ENCODE data around the gene OR6F1. TPM values are rescaled to one million over a fixed set of nuclear protein-coding genes. Genes with fewer than 3 reads are reported as not detected.

OR6F1 gene
- total and polyA plus RNA-seq, 9 donors, result not detected

Other genes starting within 250 kb of the OR6F1 start
- 0.09 TPM for gene OR2C3, start 180.2 kb downstream of the OR6F1 start, total RNA-seq
- gene OR2C3, start 180.2 kb downstream of the OR6F1 start, polyA plus RNA-seq (ENCODE audit: insufficient read depth in 1 of 8, insufficient read length in 8 of 8, low replicate concordance in 1 of 8), result under 1 TPM; 0.07 to 0.53 (median 0.22) TPM
- 0.09 TPM for gene GCSAML, start 167.5 kb downstream of the OR6F1 start, total RNA-seq
- gene GCSAML, start 167.5 kb downstream of the OR6F1 start, polyA plus RNA-seq (ENCODE audit: insufficient read depth in 1 of 8, insufficient read length in 8 of 8, low replicate concordance in 1 of 8), result under 1 TPM; 0.05 to 0.25 (median 0.12) TPM
- gene OR2G2, start 128.3 kb downstream of the OR6F1 start, total RNA-seq, result not detected
- gene OR2G2, start 128.3 kb downstream of the OR6F1 start, polyA plus RNA-seq (ENCODE audit: insufficient read depth in 1 of 8, insufficient read length in 8 of 8, low replicate concordance in 1 of 8), result not detected
- not detected for gene OR2G3, start 111.1 kb downstream of the OR6F1 start, total RNA-seq
- gene OR2G3, start 111.1 kb downstream of the OR6F1 start, polyA plus RNA-seq (ENCODE audit: insufficient read depth in 1 of 8, insufficient read length in 8 of 8, low replicate concordance in 1 of 8), result not detected
- not detected for gene OR13G1, start 36.9 kb downstream of the OR6F1 start, total RNA-seq
- under 1 TPM in 1 of 8 donors, not detected in 7; 0.08 TPM for gene OR13G1, start 36.9 kb downstream of the OR6F1 start, polyA plus RNA-seq (ENCODE audit: insufficient read depth in 1 of 8, insufficient read length in 8 of 8, low replicate concordance in 1 of 8)
- not detected for gene OR14K1, start 22.0 kb upstream of the OR6F1 start, total RNA-seq
- gene OR14K1, start 22.0 kb upstream of the OR6F1 start, polyA plus RNA-seq (ENCODE audit: insufficient read depth in 1 of 8, insufficient read length in 8 of 8, low replicate concordance in 1 of 8), result not detected
- not detected for gene OR14A2, start 31.5 kb upstream of the OR6F1 start, total RNA-seq
- not detected for gene OR14A2, start 31.5 kb upstream of the OR6F1 start, polyA plus RNA-seq (ENCODE audit: insufficient read depth in 1 of 8, insufficient read length in 8 of 8, low replicate concordance in 1 of 8)
- not detected for gene OR1C1, start 43.9 kb upstream of the OR6F1 start, total RNA-seq
- gene OR1C1, start 43.9 kb upstream of the OR6F1 start, polyA plus RNA-seq (ENCODE audit: insufficient read depth in 1 of 8, insufficient read length in 8 of 8, low replicate concordance in 1 of 8), result not detected
- not detected for gene OR14A16, start 107.5 kb upstream of the OR6F1 start, total RNA-seq
- not detected for gene OR14A16, start 107.5 kb upstream of the OR6F1 start, polyA plus RNA-seq (ENCODE audit: insufficient read depth in 1 of 8, insufficient read length in 8 of 8, low replicate concordance in 1 of 8)
- not detected for gene OR11L1, start 125.2 kb upstream of the OR6F1 start, total RNA-seq
- gene OR11L1, start 125.2 kb upstream of the OR6F1 start, polyA plus RNA-seq (ENCODE audit: insufficient read depth in 1 of 8, insufficient read length in 8 of 8, low replicate concordance in 1 of 8), result not detected
- gene TRIM58, start 140.5 kb upstream of the OR6F1 start, total RNA-seq, result 1.6 TPM
- gene TRIM58, start 140.5 kb upstream of the OR6F1 start, polyA plus RNA-seq (ENCODE audit: insufficient read depth in 1 of 8, insufficient read length in 8 of 8, low replicate concordance in 1 of 8), result 1 to 10 TPM; 1.4 to 6.4 (median 3.6) TPM
- gene OR2W3, start 178.9 kb upstream of the OR6F1 start, total RNA-seq, result 0.27 TPM
- gene OR2W3, start 178.9 kb upstream of the OR6F1 start, polyA plus RNA-seq (ENCODE audit: insufficient read depth in 1 of 8, insufficient read length in 8 of 8, low replicate concordance in 1 of 8), result 1 to 10 TPM in 4 of 8 donors, under 1 TPM in 4; 0.68 to 1.5 (median 1.0) TPM
- not detected for gene OR2T8, start 203.6 kb upstream of the OR6F1 start, total RNA-seq
- under 1 TPM in 3 of 8 donors, not detected in 5; 0.12 to 0.27 (median 0.14) TPM for gene OR2T8, start 203.6 kb upstream of the OR6F1 start, polyA plus RNA-seq (ENCODE audit: insufficient read depth in 1 of 8, insufficient read length in 8 of 8, low replicate concordance in 1 of 8)
- gene OR2AJ1, start 208.2 kb upstream of the OR6F1 start, total RNA-seq, result not detected
- not detected for gene OR2AJ1, start 208.2 kb upstream of the OR6F1 start, polyA plus RNA-seq (ENCODE audit: insufficient read depth in 1 of 8, insufficient read length in 8 of 8, low replicate concordance in 1 of 8)
- gene OR2L8, start 232.2 kb upstream of the OR6F1 start, total RNA-seq, result not detected
- not detected for gene OR2L8, start 232.2 kb upstream of the OR6F1 start, polyA plus RNA-seq (ENCODE audit: insufficient read depth in 1 of 8, insufficient read length in 8 of 8, low replicate concordance in 1 of 8)
- gene OR2AK2, start 248.6 kb upstream of the OR6F1 start, total RNA-seq, result not detected
- gene OR2AK2, start 248.6 kb upstream of the OR6F1 start, polyA plus RNA-seq (ENCODE audit: insufficient read depth in 1 of 8, insufficient read length in 8 of 8, low replicate concordance in 1 of 8), result not detected

All from muscle of leg (tissue), 9 donors.